Calu3 (cell line): ENCODE measurements around the gene CCSER1. TPM values are rescaled to one million over a fixed set of nuclear protein-coding genes. Genes with fewer than 3 reads are reported as not detected.

Source experiments
- BruUV-seq: library from RNA; stranded (reverse); fragments of 400-500 nt; replicated peaks from 2 replicates; lab custom pipeline; 2021; lab: Mats Ljungman, UMichigan
- CTCF ChIA-PET: fragments of 300-600 bp; sonication (Branson Sonifier 250); formaldehyde crosslinking; loops from one replicate; lab custom pipeline; 2022; ENCODE audit warnings: antibody characterized with exemption; lab: Charles Lee
- DNase-seq: peaks from one replicate; pipeline ENCODE4 v3.0.0; 2022
- H3K27ac Mint-ChIP-seq: one replicate; pipeline ENCODE4 v1.8.0; 2022; ENCODE audit warnings: mixed read lengths; ENCODE audit not compliant: unreplicated experiment
- H3K27me3 Mint-ChIP-seq: one replicate; pipeline ENCODE4 v1.8.0; 2022; ENCODE audit warnings: mixed read lengths; ENCODE audit not compliant: unreplicated experiment
- H3K36me3 Mint-ChIP-seq: one replicate; pipeline ENCODE4 v1.8.0; 2022; ENCODE audit warnings: mild to moderate bottlenecking, moderate library complexity, mixed read lengths; ENCODE audit not compliant: insufficient read depth, unreplicated experiment
- H3K4me1 Mint-ChIP-seq: one replicate; pipeline ENCODE4 v1.8.0; 2022; ENCODE audit warnings: mild to moderate bottlenecking, low read depth, mixed read lengths; ENCODE audit not compliant: unreplicated experiment
- H3K4me3 Mint-ChIP-seq: one replicate; pipeline ENCODE4 v1.8.0; 2022; ENCODE audit warnings: mild to moderate bottlenecking, low read depth, moderate library complexity, mixed read lengths; ENCODE audit not compliant: unreplicated experiment
- H3K9me3 Mint-ChIP-seq: one replicate; pipeline ENCODE4 v1.8.0; 2022; ENCODE audit warnings: low read depth, mixed read lengths; ENCODE audit not compliant: unreplicated experiment
- intact Hi-C: fragments of 100-400 bp; cut with micrococcal nuclease; formaldehyde crosslinking; loops from one replicate; pipeline ENCODE4 v1.10.0; 2022; ENCODE audit not compliant: unreplicated experiment
- total RNA-seq: library from RNA; stranded (reverse); gene quantifications from 2 replicates; pipeline ENCODE4 v1.2.3, GENCODE V29; 2022
- TF ChIP-seq, protein P1 (sequence below): fragments of 200-600 bp; IDR thresholded peaks from one replicate; pipeline ENCODE4 v1.8.0; 2022; ENCODE audit warnings: antibody characterized with exemption; ENCODE audit not compliant: unreplicated experiment

The CCSER1 gene
- total RNA-seq, 1 experiment from 2014 or later: 6.2 TPM

DNA sequence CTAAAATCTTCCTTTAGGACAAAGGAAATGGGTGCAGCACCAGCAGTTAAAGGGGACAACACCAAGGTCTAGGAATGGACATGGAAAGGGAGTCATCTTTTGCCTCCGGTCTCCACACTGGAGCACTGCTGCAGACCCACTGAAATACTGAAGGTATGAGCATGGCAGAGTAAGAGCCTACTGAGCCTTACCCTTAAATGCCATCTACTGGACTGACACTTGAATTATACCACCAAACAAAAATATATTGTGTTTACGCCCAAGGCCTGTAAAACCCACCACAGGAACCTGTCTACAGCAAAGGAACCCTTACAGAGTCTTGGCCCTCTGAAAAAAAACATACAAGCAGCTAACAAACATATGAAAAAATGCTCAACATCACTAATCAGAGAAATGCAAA is 443.4 kb downstream of the CCSER1 start:
- Mint-ChIP-seq H3K4me3 (no peak overlapping the region), H3K36me3 (no peaks in the 10 kb centered on the region), H3K27ac (no peak overlapping the region), H3K9me3 (peaks cover 2% of the 10 kb centered on the region), H3K4me1 (no peaks in the 10 kb centered on the region), H3K27me3 (no peaks in the 10 kb centered on the region)
- TF ChIP-seq, protein P1, sequence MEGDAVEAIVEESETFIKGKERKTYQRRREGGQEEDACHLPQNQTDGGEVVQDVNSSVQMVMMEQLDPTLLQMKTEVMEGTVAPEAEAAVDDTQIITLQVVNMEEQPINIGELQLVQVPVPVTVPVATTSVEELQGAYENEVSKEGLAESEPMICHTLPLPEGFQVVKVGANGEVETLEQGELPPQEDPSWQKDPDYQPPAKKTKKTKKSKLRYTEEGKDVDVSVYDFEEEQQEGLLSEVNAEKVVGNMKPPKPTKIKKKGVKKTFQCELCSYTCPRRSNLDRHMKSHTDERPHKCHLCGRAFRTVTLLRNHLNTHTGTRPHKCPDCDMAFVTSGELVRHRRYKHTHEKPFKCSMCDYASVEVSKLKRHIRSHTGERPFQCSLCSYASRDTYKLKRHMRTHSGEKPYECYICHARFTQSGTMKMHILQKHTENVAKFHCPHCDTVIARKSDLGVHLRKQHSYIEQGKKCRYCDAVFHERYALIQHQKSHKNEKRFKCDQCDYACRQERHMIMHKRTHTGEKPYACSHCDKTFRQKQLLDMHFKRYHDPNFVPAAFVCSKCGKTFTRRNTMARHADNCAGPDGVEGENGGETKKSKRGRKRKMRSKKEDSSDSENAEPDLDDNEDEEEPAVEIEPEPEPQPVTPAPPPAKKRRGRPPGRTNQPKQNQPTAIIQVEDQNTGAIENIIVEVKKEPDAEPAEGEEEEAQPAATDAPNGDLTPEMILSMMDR: no peak
- CTCF ChIA-PET: no interaction called here
- no peak for DNase-seq
- intact Hi-C loops: loop anchor here (1.0 kb wide), 1 partner anchor 151 kb away; no protein-coding TSS in a partner anchor
- BruUV-seq: no TSS peak

DNA sequence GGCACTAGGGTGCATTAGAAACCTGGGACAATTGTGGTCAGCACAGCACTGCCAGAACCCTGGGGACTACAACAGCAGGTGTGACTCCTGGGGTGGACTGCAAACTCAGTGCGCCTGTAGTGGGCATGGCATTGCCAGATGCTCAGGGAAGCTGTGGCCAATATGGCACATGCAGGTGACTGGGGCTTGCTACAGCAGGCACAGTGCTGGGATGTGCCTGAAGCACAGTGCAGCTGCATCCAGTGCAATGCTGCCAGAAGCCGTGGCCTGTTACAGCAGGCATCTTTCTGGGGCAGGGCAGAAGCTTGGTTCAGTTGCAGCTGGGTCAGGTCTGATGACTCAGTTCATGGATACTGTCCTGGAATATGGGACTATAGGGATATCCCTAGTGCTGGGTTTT is 445.8 kb downstream of the CCSER1 start:
- H3K9me3 Mint-ChIP-seq: no peaks in the 10 kb centered on the region
- H3K36me3 Mint-ChIP-seq: no peaks in the 10 kb centered on the region
- BruUV-seq: no TSS peak
- no peak overlapping the region for H3K27ac Mint-ChIP-seq
- DNase-seq: no peak
- no peaks in the 10 kb centered on the region for H3K4me1 Mint-ChIP-seq
- CTCF ChIA-PET: no interaction called here
- intact Hi-C loops: no loop called here
- no peaks in the 10 kb centered on the region for H3K27me3 Mint-ChIP-seq
- no peak overlapping the region for H3K4me3 Mint-ChIP-seq
- TF ChIP-seq, protein P1: no peak

DNA sequence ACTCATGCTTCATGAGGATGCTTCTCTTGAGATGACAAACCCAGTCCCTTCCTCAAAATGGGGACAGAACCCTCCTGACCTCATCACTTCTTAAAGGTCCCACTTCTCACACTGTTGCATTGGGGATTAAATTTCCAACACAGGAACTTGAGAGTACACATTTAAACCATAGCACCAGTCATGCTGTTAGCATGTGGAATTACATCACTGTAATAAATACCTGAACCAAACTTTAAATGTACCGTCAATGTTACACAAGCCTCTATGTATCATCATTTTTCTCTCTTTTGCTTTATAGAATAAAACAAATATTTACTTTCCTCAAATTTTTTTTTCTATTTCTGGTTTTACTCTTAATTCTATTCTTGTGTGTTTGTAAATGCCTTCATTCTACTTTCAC is 448.2 kb downstream of the CCSER1 start:
- H3K9me3 Mint-ChIP-seq: no peaks in the 10 kb centered on the region
- H3K36me3 Mint-ChIP-seq: no peaks in the 10 kb centered on the region
- H3K27me3 Mint-ChIP-seq: no peaks in the 10 kb centered on the region
- no peak overlapping the region for H3K4me3 Mint-ChIP-seq
- CTCF ChIA-PET: no interaction called here
- DNase-seq: no peak
- TF ChIP-seq, protein P1: no peak
- intact Hi-C loops: no loop called here
- no TSS peak for BruUV-seq
- H3K4me1 Mint-ChIP-seq: no peaks in the 10 kb centered on the region
- H3K27ac Mint-ChIP-seq: no peak overlapping the region

DNA sequence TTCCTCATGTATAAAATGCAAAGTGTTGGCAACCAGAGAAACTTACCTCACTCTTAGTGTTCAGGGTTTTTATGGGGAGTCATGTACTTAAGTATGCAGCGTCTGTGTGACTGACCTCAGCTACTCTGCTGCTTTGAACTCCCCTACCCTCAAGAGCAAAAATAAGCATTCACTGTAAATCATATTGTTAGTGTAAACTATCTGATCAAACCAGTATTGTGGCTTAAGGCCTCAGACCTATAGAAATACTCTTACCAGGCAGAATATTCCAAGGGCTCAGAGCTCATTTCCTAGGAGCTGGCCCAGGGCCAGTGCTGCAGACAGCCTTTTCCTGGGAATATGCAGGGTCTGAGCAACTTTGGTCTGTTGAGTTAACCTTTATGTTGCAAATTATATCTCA is 453.1 kb downstream of the CCSER1 start:
- Mint-ChIP-seq H3K4me3 (no peak overlapping the region), H3K27me3 (no peaks in the 10 kb centered on the region), H3K36me3 (no peaks in the 10 kb centered on the region), H3K9me3 (no peaks in the 10 kb centered on the region), H3K27ac (no peak overlapping the region), H3K4me1 (no peaks in the 10 kb centered on the region)
- BruUV-seq: no TSS peak
- DNase-seq: no peak
- CTCF ChIA-PET: no interaction called here
- TF ChIP-seq, protein P1: no peak
- intact Hi-C loops: no loop called here
